Thyroid gland (tissue), 4 donors: ENCODE data around the gene ARHGAP4. TPM values are rescaled to one million over a fixed set of nuclear protein-coding genes. Genes with fewer than 3 reads are reported as not detected.
A peak's percentile ranks its signal among the peaks of the same experiment; 100 is the strongest.

Source experiments
- DNase-seq, 2 donors: peaks; one replicate each; pipeline ENCODE4 v3.0.0-alpha.2; 2019
- H3K27ac ChIP-seq, 3 donors: fragments of 200-600 bp; sonication (generic); 1 replicate in 2 of 3; 2 replicates in 1 of 3; pipeline ENCODE4 v1.5.1; 2016 to 2019; ENCODE audit warnings: mild to moderate bottlenecking in 1 of 3, moderate library complexity in 1 of 3
- H3K27me3 ChIP-seq: fragments of 200-600 bp; sonication (generic); one replicate; pipeline ENCODE4 v1.5.1; 2019
- H3K36me3 ChIP-seq, 2 donors: fragments of 200-600 bp; sonication (generic); one replicate each; pipeline ENCODE4 v1.5.1; 2016 to 2019
- H3K4me1 ChIP-seq, 2 donors: fragments of 200-600 bp; sonication (generic); one replicate each; pipeline ENCODE4 v1.5.1; 2017 to 2019
- H3K4me3 ChIP-seq, 3 donors: fragments of 200-600 bp; sonication (generic); replicated peaks in 1 of 3; 1 replicate in 2 of 3; 2 replicates in 1 of 3; pipeline ENCODE4 v1.5.1; 2016; ENCODE audit warnings: mild to moderate bottlenecking in 1 of 3
- H3K9me3 ChIP-seq: fragments of 200-600 bp; sonication (generic); one replicate; pipeline ENCODE4 v1.5.1; 2017
- CTCF ChIP-seq, 6 experiments: fragments of 200-600 bp in 3 of 6; fragments of 450-650 bp in 3 of 6; sonication (generic) in 3 of 6; IDR thresholded peaks; one replicate each; pipeline ENCODE4 v1.5.1; 2016 to 2019; ENCODE audit warnings: antibody characterized with exemption in 6 of 6, mild to moderate bottlenecking in 2 of 6, inconsistent platforms in 1 of 6, moderate library complexity in 1 of 6
- POLR2A ChIP-seq, 2 donors: fragments of 450-650 bp; IDR thresholded peaks; one replicate each; pipeline ENCODE4 v1.6.1; 2017; ENCODE audit warnings: antibody characterized with exemption in 2 of 2, mild to moderate bottlenecking in 2 of 2, moderate library complexity in 1 of 2
- WGBS, 2 donors: methylation state at CpG; one replicate each; pipeline ENCODE4 v1.1.5; 2017; 5-methylcytosine and 5-hydroxymethylcytosine counted together
- intact Hi-C: fragments of 100-400 bp; cut with DNase I; formaldehyde crosslinking; loops from one replicate; pipeline ENCODE4 v1.15.1; 2023
- total RNA-seq, 4 donors: library from RNA; depleted of rRNA; stranded (reverse); fragments of >200 nt; gene quantifications; one replicate each; pipeline ENCODE4 v1.2.3, GENCODE V29; 2016

Gene ARHGAP4
- total RNA-seq, 4 donors from 2014 or later, result 6.5 to 37.0 (median 12.2) TPM

- Histone ChIP-seq H3K27ac (no peak overlapping the region), H3K4me1 (peaks cover 0 to 14% of the 10 kb centered on the region in 2 donors), H3K36me3 (peaks cover 0 to 5% of the 10 kb centered on the region in 2 donors), H3K4me3 (peak overlapping the region in 1 of 3 donors; percentile 51), H3K27me3 (no peaks in the 10 kb centered on the region), H3K9me3 (no peaks in the 10 kb centered on the region)
- DNase-seq, result no peak
- WGBS, 2 donors, result 36 to 41% methylated on average over 7 of the region's 7 CpGs
- TF ChIP-seq POLR2A (IDR thresholded peaks at IDR 0.05), result no peak
- no peak for TF ChIP-seq CTCF (IDR thresholded peaks at IDR 0.05)
- intact Hi-C loops, result loop anchor here (10.0 kb wide), 1 partner anchor 59 kb away; no protein-coding TSS in a partner anchor
Observed at GRCh38 chrX:153933748-153934147, 7.7 kb upstream of the ARHGAP4 start.

GRCh38 chrX:153932220-153932915, 6.3 kb upstream of the ARHGAP4 start:
- intact Hi-C loops, result loop anchor here (10.0 kb wide), 1 partner anchor 58 kb away; no protein-coding TSS in a partner anchor
- no peak overlapping the region for H3K27ac ChIP-seq
- peaks cover 0 to 5% of the 10 kb centered on the region in 2 donors for H3K36me3 ChIP-seq
- no peak for DNase-seq
- H3K27me3 ChIP-seq, result no peaks in the 10 kb centered on the region
- TF ChIP-seq POLR2A (IDR thresholded peaks at IDR 0.05), result no peak
- no peak for TF ChIP-seq CTCF (IDR thresholded peaks at IDR 0.05)
- no peaks in the 10 kb centered on the region for H3K9me3 ChIP-seq
- WGBS, 2 donors, result 94 to 96% methylated on average over 6 to 11 of the region's 13 CpGs
- no peak overlapping the region for H3K4me3 ChIP-seq
- H3K4me1 ChIP-seq, result peaks cover 3 to 19% of the 10 kb centered on the region in 2 donors

- TF ChIP-seq CTCF (IDR thresholded peaks at IDR 0.05) (no peak), POLR2A (IDR thresholded peaks at IDR 0.05) (no peak)
- H3K27ac ChIP-seq, result no peak overlapping the region
- 87 to 95% methylated on average over 3 to 11 of the region's 13 CpGs for WGBS, 2 donors
- H3K27me3 ChIP-seq, result no peaks in the 10 kb centered on the region
- intact Hi-C loops, result loop anchor here (10.0 kb wide), 1 partner anchor 57 kb away; no protein-coding TSS in a partner anchor
- no peak overlapping the region for H3K4me3 ChIP-seq
- no peaks in the 10 kb centered on the region for H3K9me3 ChIP-seq
- H3K36me3 ChIP-seq, result peaks cover 0 to 5% of the 10 kb centered on the region in 2 donors
- H3K4me1 ChIP-seq, result peaks cover 4 to 26% of the 10 kb centered on the region in 2 donors
- no peak for DNase-seq
Observed at GRCh38 chrX:153931748-153932147, 5.7 kb upstream of the ARHGAP4 start.

- Histone ChIP-seq H3K27me3 (no peaks in the 10 kb centered on the region), H3K9me3 (no peaks in the 10 kb centered on the region), H3K4me3 (no peak overlapping the region), H3K4me1 (peaks cover 4 to 31% of the 10 kb centered on the region in 2 donors), H3K36me3 (peaks cover 0 to 5% of the 10 kb centered on the region in 2 donors), H3K27ac (no peak overlapping the region)
- no peak for DNase-seq
- WGBS, 2 donors, result 78 to 100% methylated on average over 2 to 4 of the region's 8 CpGs
- TF ChIP-seq POLR2A (IDR thresholded peaks at IDR 0.05) (no peak), CTCF (IDR thresholded peaks at IDR 0.05) (no peak)
- intact Hi-C loops, result loop anchor here (10.0 kb wide), 1 partner anchor 56 kb away; no protein-coding TSS in a partner anchor
Observed at GRCh38 chrX:153931151-153931550, 5.1 kb upstream of the ARHGAP4 start.
